A204.1 (cell line): ENCODE results near the gene RBM47.

ENCODE experiments used
- FAIRE-seq: peaks from 2 replicates; lab custom pipeline; 2012; peaks lifted over from hg19 to GRCh38; lab: Jason Lieb, UNC

RBM47 gene

GRCh38 chr4:40586729-40587128 lies 42.9 kb downstream of the RBM47 start:
- no peak for FAIRE-seq

DNA sequence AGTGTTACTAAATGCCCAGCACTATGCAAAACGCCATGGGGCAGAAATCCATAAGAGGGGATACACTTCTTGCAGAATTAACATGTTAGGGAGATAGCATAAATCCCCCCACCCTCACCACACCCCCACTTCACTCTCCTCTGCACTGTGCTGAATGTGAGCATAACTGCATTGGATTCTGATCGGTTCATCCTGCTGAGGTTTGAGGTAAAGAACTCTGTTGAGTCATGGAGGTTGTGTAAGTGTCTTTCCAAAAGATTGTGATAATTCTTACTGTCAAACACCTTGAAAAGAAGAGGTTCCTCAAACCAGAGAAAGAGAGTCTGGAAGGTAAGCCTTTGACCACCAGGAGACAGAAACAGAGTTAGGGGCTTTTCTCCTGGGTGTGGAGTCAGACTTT lies 43.6 kb downstream of the RBM47 start:
- FAIRE-seq = no peak

DNA sequence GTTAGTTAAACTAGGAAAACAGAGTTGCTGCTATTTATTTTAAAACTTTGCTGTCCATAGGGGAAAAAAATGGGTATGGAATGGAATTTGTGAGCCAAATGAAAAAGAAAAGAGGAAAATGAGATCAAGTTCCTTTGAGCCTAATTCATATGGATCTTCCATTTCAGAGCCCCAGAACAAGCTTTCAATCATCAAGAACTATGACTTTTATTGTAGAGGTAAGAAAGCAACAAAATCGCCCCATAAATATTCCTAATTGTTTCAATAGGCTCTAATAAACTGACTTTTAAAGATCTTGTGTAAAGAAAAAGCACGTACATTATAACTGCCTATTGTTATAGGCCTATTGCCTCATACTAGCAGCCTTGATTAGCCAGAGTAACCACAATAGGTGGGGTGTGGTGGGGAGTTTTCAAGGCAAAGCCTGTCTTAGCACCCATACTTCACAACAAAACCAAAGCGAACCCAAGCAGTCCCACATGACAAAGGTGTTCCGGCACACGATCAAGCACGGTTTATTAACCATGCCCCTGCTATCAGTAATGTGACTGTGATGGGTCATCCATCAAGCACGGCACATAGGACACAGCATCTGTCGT lies 44.4 kb downstream of the RBM47 start:
- FAIRE-seq = no peak

DNA sequence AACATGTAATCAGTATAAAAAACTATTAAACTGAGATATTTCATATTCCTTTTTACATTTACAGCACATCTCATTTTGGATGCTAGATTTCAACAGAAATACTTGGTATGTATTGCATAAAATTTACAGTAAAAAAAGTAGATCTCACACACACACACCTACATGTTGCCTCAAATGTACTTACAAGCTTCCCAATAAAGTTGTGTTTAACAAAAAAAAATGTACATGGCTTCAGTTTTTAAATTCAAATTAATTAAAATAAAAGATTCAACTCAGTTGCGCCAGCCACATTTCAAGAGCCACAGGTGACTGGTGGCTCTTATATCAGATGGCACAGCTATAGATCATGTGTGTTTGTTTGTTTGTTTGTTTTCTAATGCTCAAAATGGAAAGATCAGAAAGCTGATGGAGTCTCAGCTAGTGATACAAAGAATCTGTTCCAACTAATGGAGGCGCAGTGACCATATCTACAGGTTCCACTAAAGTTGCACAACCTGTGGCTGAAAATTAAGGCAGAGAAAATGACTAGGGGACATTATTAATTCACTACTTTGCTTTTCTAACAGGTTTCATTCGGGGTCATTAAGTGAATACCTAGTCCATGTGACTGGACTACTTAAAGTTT lies 45.0 kb downstream of the RBM47 start:
- FAIRE-seq = no peak

GRCh38 chr4:40583850-40584439 lies 45.7 kb downstream of the RBM47 start:
- no peak for FAIRE-seq

GRCh38 chr4:40582413-40582812 lies 47.3 kb downstream of the RBM47 start:
- no peak for FAIRE-seq

DNA sequence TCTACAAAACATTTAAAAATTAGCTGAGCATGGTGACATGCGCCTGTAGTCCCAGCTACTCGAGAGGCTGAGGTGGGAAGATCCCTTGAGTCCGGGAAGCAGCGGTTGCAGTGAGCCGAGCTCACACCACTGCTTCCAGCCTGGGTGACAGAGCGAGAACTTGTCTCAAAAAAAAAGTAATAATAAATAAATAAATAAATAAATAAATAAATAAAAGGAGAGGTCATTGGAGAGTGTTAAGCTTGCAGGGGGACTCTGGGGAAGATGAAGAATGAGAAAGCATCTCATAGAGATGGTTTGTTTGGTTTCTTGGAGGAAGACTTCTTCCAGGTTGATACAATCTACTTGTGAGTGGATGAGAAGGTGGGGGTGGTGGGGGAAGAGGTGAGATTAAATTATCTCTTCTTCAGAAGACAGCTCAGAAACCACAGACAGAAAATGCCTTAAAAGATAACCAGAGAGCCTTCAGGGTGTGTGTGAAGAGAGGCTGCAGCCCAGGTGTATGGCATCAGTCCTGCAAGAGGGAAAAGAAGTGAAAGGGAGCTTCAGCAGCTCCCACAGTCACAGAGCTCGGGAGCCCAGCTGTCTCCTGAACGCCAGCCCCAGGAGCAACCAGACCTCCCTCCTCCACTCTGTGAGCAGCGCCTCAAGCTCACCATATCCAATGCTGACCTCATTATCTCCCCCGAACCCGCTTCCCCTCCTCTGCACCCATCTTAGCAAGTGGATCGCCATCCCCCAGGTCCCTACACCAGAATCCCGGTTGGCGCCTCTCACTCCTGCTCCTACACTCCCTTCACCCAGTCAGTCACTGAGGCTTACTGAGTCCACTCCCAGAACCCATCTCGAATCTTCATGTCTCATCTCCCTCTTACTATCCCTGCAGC lies 48.2 kb downstream of the RBM47 start:
- FAIRE-seq = no peak

- FAIRE-seq = no peak
Measured at GRCh38 chr4:40579983-40580382, 49.7 kb downstream of the RBM47 start.

DNA sequence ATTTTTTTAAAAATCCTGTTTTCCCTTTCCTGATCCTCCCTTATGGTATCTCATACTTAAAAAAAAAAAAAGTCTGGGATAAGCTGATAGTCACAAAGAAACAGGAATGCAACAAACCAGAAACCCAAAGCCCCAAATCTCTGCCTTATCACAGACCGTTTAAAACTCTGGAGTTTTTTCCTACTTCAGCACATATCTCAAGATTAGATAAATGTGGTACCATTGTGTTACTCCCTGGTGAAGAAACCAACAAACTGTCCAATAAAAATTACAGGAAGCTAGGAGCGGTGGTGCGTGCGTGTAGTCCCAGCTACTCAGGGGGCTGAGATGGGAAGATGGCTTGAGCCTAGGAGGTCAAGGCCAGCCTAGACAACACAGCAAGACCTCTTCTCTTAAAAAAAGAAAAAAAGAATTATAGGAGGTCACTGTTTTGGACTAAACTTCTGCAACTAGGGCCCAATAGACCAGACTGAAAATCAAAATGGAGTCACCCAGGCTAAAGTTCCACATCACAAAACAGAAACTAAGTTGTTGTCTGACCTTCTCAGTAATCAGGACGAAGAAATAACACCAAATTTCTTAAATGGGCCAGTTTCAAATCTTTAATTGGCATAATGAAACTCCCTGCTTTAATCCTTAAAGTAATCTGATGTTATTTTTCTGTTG lies 51.9 kb downstream of the RBM47 start:
- FAIRE-seq = no peak

DNA sequence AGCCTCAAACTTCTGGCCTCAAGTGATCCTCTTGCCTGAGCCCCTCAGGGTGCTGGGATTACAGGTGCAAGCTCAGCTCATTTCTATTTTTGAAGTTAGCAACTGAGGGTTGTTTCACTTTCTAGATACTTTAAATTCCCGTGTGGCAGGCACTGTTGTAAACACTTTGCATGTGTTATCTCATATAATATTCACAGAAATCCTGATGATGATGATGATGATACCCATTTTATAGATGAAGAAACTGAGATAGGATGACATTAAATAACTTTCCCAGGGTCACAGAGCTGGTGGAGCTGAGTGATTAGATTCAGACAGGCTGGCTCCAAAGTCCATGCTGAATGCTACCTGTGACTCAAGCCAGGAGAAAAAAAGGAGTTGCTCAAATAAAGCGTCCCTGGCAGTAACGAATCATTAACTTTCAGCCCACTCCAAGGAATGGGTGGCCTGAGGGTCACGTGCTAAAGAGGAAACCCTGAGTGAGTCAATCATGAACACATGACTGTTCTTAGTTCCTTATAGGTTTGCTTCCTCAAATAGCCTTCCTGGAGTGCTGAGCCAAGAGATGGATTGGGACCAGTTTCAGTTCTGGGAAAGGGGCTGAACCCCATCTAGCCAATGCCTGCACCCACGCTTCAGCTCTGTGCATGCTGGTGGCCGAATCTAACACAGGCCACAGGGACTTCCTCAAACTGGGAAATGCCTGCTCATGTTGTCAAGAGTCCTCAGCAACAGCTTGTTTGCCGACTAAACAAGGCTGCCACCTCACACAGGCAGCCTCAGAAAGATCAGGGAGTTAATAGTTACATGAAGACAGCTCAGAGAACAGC lies 52.8 kb downstream of the RBM47 start:
- FAIRE-seq = no peak

GRCh38 chr4:40575846-40576245 lies 53.8 kb downstream of the RBM47 start:
- no peak for FAIRE-seq

DNA sequence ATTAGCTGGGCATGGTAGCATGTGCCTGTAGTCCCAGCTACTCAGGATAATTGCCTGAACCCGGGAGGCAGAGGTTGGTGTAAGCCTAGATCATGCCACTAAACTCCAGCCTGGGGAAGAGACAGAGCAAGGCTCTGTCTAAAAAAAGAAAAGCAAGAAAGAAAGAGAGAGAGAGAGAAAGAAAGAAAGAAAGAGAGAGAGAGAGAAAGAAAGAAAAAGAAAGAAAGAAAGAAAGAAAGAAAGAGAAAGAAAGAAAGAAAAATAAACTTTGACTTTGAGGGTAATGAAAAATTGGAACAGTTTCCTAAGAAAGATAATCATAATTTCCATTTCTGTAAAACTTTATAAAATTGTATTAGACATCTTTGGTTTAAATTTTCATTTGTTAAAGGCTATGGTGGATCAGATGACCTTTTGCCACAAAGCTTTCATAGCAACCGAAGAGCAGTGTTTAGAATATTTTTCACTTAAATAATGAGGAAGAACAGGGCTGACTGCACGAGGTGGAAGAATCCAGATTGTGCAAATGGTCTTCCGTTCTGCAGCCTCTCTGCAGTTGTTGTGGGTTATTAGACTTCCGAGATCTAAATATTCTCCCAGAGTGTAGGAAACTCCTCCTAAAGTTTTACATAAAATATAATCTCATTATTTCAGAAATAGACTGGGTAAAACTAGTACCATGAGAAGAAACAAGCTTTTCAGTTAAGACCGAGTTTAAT lies 55.9 kb downstream of the RBM47 start:
- FAIRE-seq = no peak

- no peak for FAIRE-seq
Measured at GRCh38 chr4:40572692-40573310, 56.9 kb downstream of the RBM47 start.

GRCh38 chr4:40571208-40571607 lies 58.5 kb downstream of the RBM47 start:
- no peak for FAIRE-seq

DNA sequence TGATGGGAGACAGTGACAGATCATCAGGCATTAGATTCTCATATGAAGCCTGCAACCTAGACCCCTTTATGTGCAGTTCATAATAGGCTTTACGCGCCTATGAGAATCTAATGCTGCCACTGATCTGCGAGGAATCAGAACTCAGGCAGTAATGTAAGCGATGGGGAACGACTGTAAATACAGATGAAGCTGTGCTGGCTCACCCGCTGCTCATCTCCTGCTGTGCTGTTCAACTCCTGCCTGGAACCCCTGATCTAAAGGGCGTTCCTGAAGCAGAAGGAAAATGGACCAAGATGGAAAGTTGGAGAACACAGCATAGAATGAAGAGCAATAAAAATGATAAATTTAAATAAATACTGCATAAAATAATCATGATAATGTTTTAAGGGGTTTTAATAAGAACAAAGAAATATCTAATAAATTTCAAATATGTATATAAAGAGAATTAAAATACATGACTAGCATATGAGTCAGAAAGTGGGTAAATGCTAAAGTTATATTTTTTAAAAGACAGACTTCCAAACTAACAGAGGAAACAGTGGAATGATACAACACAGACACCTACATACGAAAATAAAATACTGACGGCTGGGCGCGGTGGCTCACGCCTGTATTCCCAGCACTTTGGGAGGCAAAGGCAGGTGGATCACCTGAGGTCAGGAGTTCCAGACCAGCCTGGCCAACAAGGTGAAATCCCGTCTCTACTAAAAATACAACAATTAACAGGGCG lies 59.2 kb downstream of the RBM47 start:
- FAIRE-seq = no peak

GRCh38 chr4:40564815-40565483 lies 64.7 kb downstream of the RBM47 start:
- FAIRE-seq = no peak

- no peak for FAIRE-seq
Measured at GRCh38 chr4:40564004-40564403, 65.7 kb downstream of the RBM47 start.

GRCh38 chr4:40563401-40563800 lies 66.3 kb downstream of the RBM47 start:
- no peak for FAIRE-seq

GRCh38 chr4:40562681-40563080 lies 67.0 kb downstream of the RBM47 start:
- FAIRE-seq = no peak
